NCI-H748 treated with DMSO at 0.1 percent for 48 hours (cell line): ENCODE measurements around the gene CAPG.
"Not testable (repeated sequence)": the region's sequence is repeated elsewhere in the genome, so short reads cannot be mapped to it uniquely, and the experiment has no call there.

Experiments used
- DNase-seq: peaks from one replicate; lab custom pipeline; 2025; lab: John Stamatoyannopoulos, UW

The CAPG gene

DNA sequence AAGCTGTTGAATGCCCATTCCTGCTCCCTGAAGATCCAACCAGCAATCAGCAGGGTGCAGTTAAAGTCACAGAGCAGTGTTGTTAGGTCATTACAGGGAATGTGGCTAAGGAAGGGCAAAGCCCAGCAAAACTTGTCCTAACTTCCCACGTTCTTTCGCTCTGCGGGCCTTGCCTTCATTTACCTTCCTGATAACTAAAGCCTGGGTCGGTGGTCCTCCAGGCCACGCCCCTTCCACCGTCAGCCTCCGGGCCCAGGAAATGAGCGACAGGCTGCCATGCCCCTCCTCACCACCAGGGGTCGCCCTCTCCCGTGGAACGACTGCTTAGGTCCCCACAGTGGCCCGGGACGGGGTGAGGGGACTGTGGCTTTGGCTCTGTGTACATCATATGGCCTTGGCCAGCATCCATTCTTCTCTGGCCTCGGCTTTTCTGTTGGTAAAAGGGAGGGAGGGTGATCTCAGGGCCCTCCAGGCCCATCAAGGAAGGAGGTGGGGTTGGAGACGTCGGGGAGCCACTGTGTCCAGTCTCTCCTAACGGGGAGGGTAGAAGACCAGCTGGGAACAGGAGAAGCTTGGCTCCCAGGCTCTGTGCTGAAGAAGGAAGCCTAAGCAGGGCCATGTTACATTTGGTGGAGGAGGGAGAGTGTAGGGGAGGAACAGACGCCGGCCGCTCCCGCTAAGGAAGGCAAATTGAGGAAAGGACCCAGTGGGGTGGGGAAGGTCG is 10.5 kb upstream of the CAPG start:
- DNase-seq: peak; percentile 63

GRCh38 chr2:85419009-85419675 is 9.0 kb upstream of the CAPG start:
- DNase-seq: no peak

DNA sequence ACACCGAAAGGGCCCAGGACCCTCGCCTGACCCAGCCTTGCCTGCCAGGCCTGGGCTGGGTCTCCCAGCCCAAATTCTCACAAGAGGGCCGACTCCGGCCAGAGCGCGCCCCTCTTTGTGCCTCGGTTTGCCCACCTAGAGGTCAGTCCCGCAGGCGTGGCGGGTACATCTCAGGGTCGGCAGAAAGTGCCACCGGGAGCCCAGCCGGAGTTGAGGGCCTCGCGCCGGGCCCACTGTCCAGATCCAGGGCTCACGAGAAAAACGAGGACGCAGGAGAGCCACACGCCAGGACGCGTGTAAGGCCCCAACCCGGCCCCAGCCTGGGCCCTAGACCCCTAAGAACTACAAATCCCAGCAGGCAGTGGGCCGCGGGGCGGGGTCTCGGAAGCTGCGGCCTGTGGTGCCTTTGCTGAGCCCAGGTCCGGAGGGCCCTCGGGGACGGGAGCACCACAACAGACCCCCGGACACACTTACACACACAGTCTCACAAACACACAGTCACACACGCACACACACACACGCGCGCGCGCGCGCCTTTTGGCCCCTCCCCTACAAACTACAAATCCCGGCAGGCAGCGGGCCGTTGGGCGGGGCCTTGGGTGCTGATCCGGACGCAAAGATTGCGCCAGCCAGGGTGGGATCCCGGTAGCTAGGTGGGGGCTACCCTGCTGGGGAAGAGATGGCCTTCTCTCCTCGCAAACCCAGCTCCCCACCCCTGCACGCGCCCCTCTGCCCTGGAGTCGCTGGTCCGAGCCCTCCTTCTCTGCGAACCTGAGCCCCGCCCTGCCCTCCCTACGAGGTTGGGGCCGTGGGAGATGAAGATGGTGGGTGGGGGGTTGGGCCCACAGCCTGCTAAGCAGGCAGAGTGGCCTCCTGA is 8.2 kb upstream of the CAPG start, which contains the start of gene SH2D6:
Gene SH2D6 (plus strand): TSS at position 583 of the 877 bp plus-strand sequence. CDS start 10,752 bp downstream, outside the sequence.
- peak; percentile 47 for DNase-seq

DNA sequence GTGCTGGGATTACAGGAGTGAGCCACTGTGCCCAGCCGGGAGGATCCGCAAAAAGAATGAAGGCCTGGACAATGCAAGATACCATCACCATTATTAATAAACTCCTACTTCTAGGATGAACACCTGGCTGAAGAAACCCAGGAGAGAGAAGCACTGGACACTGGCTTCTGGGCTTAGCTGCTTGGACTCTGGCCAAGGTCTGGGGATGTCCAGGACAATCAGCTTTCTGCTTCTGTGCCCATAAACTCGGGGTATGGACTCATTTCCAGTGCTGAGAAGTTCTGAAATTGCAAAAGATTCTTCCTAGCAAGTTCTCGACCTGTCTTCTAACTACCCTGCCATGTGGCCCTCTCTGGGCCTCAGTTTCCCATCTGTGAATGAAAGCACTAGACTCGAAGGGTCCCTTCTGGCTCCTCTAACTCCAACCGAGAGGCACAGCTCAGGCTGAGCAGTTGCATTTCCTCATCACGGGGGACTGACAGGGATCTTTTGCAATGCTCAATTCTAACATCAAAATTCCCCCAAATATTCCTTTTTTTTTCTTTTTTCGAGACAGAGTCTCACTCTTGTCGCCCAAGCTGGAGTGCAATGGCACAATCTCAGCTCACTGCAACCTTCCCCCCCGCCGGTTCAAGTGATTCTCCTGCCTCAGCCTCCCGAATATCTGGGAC is 5.9 kb upstream of the CAPG start:
- no peak for DNase-seq

DNA sequence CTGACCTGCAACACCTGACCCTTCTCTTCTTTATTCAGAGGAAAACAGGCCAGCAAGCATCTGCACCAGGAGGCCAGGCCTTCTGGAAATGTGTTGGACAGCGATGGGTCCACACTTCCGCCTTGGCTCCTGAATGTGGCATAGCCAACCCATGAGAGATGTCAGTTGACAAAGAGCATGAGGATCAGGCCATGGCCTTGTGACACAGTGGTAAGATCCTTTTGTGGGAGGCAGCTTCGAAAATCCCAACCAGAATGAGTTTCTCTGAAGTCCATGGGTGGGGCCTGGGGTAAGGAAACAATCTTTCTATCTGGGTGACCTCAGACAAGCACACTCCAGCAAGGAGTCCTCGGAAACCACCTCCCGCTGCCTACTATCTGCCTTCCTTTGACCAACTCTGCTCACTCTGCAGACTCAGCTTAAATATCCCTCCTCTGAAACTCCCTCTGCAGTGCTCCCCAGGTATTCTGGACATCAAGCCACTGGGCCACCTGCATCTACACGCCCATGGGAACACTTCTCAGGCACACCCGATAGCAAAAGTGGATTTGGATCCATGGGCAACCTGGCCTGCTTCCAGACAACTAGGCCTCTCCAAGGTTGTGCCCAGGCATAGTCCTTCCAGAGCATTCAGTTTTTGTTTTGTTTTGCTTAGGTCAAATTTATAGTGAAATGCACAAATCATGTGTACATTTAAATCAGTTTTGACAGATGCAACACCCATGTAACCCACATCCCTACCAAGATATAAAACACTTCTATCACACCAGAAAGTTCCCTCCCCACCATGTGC is 4.8 kb upstream of the CAPG start:
- DNase-seq: no peak

GRCh38 chr2:85414421-85414759 is 4.2 kb upstream of the CAPG start:
- DNase-seq: not testable (repeated sequence)

GRCh38 chr2:85413592-85414420 is 3.6 kb upstream of the CAPG start:
- no peak for DNase-seq

- no peak for DNase-seq
Measured at GRCh38 chr2:85411405-85411748, 1.2 kb upstream of the CAPG start.

- no peak for DNase-seq
Measured at GRCh38 chr2:85410584-85411404, 628 bp upstream of the CAPG start.

GRCh38 chr2:85405201-85406059 is 4.7 kb downstream of the CAPG start:
- DNase-seq: no peak

DNA sequence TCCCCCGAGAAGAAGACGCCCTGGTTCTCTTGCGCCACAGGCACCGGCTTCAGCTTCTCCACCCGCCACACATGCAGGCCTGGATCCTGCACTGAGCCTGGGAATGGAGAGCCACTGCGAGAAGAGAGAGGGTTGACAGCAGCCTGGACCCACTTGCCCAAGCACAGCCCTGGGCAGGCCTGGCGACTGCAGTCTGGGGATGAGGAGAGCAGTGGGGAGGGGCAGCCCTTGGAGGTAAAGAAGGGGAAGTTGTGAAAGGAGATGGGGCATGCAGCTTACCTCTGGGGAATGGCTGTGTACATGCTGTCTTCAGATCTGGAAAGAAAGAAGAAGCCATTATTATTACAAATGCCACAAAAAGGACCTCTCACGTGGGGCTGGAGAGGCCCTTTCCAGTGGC is 8.3 kb downstream of the CAPG start:
- DNase-seq: no peak

GRCh38 chr2:85401464-85401805 is 8.7 kb downstream of the CAPG start:
- no peak for DNase-seq

GRCh38 chr2:85400541-85401463 is 9.4 kb downstream of the CAPG start:
- DNase-seq: no peak

DNA sequence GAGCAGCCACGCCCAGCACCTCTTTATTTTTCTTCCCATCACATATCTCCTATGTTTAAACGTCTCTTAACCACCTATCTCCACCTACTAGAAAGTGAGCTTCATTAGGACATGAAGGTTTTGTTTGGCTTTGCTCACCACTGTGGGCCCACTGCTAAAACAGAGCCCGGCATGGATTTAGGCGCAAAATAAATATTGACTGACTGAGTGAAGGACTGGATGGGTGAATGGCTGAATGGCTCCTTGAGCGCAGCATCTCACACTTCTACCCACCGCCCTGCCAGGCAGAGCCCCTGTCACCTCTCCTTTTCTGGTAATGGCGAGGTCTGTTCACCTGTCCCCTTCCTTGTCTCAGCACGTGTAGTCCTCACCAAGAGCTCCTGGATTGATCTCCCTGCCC is 10.1 kb downstream of the CAPG start:
- DNase-seq: no peak

GRCh38 chr2:85399183-85399455 is 11.0 kb downstream of the CAPG start:
- no peak for DNase-seq

GRCh38 chr2:85398426-85399182 is 11.6 kb downstream of the CAPG start:
- no peak for DNase-seq

DNA sequence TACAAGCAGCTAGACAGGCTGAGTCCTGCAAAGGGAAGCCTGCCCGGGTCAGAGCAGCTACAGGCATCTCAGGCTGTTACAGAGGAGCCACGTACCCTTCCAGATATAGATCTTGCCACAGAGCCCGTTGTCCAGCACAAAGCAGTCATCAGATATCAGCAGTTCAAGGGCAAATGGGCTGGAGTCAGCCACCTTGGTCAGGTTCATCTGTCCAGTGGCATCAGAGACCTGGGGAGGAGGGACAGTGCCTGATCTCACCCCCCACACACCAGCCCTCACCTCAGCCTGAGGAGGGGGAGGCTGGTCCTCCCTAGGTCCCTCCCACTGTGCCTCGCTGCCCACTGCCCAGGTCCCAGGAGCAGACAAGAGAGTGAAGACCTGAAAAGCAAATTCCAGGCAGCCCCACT is 12.2 kb downstream of the CAPG start:
- no peak for DNase-seq
